ENCODE results near the gene RGS13. TPM values are rescaled to one million over a fixed set of nuclear protein-coding genes. Genes with fewer than 3 reads are reported as not detected.
A peak's percentile ranks its signal among the peaks of the same experiment; 100 is the strongest.

The RGS13 gene, protein sequence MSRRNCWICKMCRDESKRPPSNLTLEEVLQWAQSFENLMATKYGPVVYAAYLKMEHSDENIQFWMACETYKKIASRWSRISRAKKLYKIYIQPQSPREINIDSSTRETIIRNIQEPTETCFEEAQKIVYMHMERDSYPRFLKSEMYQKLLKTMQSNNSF
- under 1 TPM in 1 of 2 donors, not detected in 1; 0.19 TPM for total RNA-seq

DNA sequence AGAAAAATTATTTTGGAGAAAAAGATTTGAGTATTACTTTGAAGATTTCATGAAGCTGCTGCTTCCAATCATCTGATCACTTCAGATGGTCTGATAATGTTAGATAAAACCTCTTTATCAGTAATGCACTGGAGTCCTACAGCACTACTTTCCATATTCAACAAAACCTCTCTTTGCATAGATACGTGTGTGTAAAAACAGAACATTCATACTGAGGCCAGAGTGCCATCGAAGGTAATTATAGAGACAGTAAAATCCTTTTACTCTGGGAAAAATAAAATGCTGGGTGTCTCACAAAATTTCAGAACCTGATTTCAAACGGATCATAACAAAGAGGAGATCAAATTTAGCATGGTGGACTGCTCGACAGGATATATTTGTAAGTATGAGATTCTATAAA is at the start of gene RGS13:
RGS13 (plus strand) TSS at position 209 of the 400 bp plus-strand sequence. CDS start 8,188 bp downstream, outside the sequence.
- no peak for ATAC-seq (replicated peaks)
- H3K36me3 Mint-ChIP-seq (ENCODE audit: low read depth), result no peaks in the 10 kb centered on the region
- no peaks in the 10 kb centered on the region for H3K9me3 Mint-ChIP-seq
- peaks cover 5% of the 10 kb centered on the region for H3K4me1 Mint-ChIP-seq
- no peak within 1 kb of the TSS for H3K4me3 Mint-ChIP-seq
- H3K27me3 Mint-ChIP-seq, result peaks cover 6% of the 10 kb centered on the region
- no peak within 1 kb of the TSS for H3K27ac Mint-ChIP-seq

DNA sequence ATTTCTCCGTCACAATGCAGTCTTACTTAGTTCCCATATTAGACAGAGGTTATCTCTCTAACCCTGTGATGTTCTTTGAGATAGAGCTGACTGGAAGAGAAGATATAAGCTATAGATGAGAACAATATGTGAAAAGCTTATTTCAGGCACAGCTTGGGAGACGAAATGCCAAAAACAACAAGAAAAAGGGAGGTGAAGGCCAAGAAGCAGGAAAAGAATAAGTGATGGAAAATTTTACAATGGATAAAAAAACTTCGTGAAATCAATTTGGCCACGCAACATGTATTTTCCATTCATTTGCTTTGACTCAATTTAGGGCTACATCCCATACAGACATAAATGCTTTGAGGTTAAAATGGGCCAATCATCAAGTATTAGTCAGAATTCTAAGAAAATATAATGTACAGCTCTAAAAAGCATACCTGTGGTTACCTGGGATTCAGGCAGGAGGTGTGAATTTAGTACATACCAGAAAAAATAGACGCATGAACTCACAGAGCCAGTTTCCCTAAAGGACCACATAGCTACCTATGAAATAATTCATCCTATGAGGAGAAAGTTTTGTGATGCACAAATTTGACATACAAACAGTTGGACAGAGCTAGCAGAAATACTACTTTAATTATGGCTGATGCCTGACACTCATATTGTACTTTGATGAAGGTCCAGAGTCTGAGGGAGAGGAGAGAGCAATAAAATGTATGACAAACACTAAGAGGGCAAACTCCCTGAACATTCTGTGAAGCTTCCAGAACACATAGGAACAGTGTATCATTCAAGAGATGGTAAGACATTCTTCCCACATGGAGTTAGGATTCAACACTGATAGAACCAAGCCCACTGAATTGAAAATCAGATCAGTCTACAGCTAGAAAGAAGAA is 48.3 kb upstream of the RGS13 start:
- Mint-ChIP-seq H3K9me3 (no peaks in the 10 kb centered on the region), H3K27ac (no peak overlapping the region), H3K4me1 (no peaks in the 10 kb centered on the region), H3K36me3 (ENCODE audit: low read depth) (no peaks in the 10 kb centered on the region), H3K4me3 (no peak overlapping the region), H3K27me3 (no peaks in the 10 kb centered on the region)
- peak; percentile 52 for ATAC-seq (replicated peaks)

DNA sequence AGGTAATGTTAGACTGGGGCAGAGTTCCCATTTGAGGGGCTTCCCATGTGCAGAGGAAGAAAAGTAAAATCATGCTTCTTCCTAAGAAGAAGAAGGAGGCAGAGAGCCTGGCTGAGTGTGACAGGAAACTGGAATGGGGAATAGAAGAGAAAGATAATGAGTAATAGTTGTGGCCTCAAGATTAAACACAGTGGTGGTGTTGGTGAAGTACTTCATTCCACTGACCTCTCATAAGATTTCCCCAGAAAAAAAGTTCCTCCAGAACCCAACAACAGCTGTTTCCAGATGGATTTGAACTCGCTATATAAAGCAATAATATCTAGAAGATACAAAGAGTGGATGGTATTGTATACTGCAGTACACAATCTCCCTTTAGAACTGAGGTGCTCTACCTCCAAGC is 47.4 kb upstream of the RGS13 start:
- Mint-ChIP-seq H3K27ac (no peak overlapping the region), H3K4me1 (no peaks in the 10 kb centered on the region), H3K36me3 (ENCODE audit: low read depth) (no peaks in the 10 kb centered on the region), H3K9me3 (no peaks in the 10 kb centered on the region), H3K4me3 (no peak overlapping the region), H3K27me3 (no peaks in the 10 kb centered on the region)
- no peak for ATAC-seq (replicated peaks)

DNA sequence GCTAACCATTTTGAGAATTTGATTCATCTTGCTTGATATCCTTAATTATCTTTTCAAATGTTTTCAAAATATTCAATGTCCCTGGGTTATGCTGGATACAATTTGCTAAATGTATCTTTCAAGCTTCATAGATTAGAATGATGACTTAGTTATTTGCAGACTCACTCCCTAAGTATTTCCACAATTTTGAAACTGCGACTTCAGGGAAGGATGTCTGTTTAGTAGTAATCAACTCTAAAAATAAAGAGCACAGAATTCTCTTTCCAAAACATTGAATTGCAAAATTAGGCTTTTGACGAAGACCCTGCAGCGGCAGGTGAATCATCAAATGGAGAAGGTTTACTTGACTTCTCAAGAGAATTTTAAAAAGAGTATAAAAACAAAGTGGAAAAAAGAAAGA is 46.1 kb upstream of the RGS13 start:
- no peak overlapping the region for H3K4me3 Mint-ChIP-seq
- H3K9me3 Mint-ChIP-seq, result no peaks in the 10 kb centered on the region
- no peaks in the 10 kb centered on the region for H3K36me3 Mint-ChIP-seq (ENCODE audit: low read depth)
- H3K4me1 Mint-ChIP-seq, result no peaks in the 10 kb centered on the region
- H3K27ac Mint-ChIP-seq, result no peak overlapping the region
- no peaks in the 10 kb centered on the region for H3K27me3 Mint-ChIP-seq
- no peak for ATAC-seq (replicated peaks)

DNA sequence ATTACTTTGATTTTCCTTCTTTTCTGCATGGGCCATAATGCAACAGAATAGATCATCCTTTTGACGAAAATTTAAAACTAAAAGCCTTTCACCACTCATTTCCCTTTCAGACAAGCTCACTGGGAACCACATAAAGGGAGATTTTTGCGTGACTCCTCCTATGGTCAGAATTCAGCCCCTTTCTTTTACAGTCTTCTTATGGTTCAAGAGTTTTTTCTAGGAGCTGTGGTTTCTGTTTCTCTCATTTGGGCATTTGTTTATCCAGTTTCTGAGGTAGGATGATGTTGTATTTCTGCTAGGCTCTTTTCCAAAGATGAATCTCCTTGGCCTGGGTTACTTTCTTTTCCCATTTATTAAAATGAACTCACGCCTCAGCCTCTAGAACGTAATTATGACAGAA is 43.4 kb upstream of the RGS13 start:
- H3K9me3 Mint-ChIP-seq, result no peaks in the 10 kb centered on the region
- no peak overlapping the region for H3K4me3 Mint-ChIP-seq
- peaks cover 3% of the 10 kb centered on the region for H3K27me3 Mint-ChIP-seq
- no peaks in the 10 kb centered on the region for H3K36me3 Mint-ChIP-seq (ENCODE audit: low read depth)
- no peaks in the 10 kb centered on the region for H3K4me1 Mint-ChIP-seq
- no peak overlapping the region for H3K27ac Mint-ChIP-seq
- ATAC-seq (replicated peaks), result peak; percentile 38

DNA sequence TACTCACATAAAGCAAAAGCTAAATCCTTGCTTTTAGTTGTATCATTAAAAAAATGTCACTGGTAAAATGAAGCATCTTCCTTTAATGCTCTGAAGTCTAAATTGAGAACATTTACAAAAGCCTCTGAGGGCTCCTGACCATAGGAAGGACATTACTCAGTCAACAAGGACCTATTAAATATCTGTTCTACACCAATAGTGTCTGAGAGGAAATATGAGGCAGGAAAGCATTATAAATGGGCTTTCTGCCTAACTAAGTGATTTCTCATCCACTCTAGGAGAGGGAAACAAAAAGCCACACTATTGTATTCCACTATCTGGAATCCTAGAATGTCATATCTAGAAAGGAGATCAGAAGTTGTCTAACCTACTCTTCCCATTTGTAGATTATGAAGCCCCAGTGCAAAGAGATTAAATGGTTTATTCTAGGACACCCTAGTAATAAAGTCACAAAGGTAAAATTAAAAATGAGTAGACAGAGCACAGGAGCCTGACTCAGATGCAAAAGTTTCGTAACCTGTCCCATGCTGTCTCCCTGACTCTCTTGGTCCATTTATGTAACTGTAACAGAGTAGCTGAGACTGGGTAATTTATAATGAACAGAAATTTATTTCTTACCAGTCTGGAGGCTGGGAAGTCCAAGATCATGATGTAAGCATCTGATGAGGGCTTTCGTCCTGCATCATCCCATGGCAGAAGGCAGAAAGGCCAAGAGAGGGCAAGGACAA is 42.8 kb upstream of the RGS13 start:
- no peak overlapping the region for H3K27ac Mint-ChIP-seq
- H3K9me3 Mint-ChIP-seq, result no peaks in the 10 kb centered on the region
- no peaks in the 10 kb centered on the region for H3K36me3 Mint-ChIP-seq (ENCODE audit: low read depth)
- ATAC-seq (replicated peaks), result no peak
- H3K4me1 Mint-ChIP-seq, result no peaks in the 10 kb centered on the region
- no peak overlapping the region for H3K4me3 Mint-ChIP-seq
- peaks cover 3% of the 10 kb centered on the region for H3K27me3 Mint-ChIP-seq

DNA sequence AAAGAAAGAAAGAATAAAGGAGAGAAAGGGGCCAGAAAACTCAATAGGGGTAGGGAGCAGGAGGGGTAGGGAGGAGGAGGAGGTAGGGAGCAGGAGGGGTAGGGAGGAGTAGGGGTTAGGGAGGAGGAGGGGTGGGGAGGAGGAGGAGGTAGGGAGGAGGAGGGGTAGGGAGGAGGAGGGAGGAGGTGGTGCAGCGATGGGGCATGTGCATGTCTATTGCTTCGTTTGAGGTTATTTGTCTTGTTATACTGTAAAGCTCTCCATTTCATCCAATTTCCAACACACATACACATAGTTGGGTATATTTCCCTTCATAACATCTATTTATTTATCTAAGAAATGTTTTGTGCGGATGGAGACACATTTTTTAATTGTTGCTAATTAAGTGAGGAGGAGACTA is 40.6 kb upstream of the RGS13 start:
- Mint-ChIP-seq H3K4me1 (no peaks in the 10 kb centered on the region), H3K27me3 (peaks cover 3% of the 10 kb centered on the region), H3K36me3 (ENCODE audit: low read depth) (no peaks in the 10 kb centered on the region), H3K4me3 (no peak overlapping the region), H3K9me3 (no peaks in the 10 kb centered on the region), H3K27ac (no peak overlapping the region)
- no peak for ATAC-seq (replicated peaks)

DNA sequence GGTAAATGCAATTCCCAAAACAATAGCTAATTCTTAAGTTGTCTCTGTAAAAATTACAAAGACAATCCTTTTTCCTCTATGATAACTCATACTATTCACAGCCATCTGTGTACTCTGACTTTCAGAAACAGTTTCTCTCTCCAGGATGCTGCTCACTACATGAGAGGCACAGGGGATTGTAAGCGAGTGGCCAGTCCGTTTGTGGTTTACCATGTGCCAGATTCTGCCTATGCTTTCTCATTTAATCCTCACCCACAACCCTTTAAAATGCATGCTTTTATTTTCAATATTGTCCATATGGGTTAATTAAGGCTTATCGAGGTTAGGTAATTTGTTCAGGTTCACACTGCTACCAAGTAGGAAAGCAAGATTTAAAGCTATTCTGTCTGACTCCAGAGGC is 37.4 kb upstream of the RGS13 start:
- Mint-ChIP-seq H3K4me3 (no peak overlapping the region), H3K4me1 (no peaks in the 10 kb centered on the region), H3K27me3 (peaks cover 3% of the 10 kb centered on the region), H3K36me3 (ENCODE audit: low read depth) (no peaks in the 10 kb centered on the region), H3K27ac (no peak overlapping the region), H3K9me3 (no peaks in the 10 kb centered on the region)
- ATAC-seq (replicated peaks), result no peak

DNA sequence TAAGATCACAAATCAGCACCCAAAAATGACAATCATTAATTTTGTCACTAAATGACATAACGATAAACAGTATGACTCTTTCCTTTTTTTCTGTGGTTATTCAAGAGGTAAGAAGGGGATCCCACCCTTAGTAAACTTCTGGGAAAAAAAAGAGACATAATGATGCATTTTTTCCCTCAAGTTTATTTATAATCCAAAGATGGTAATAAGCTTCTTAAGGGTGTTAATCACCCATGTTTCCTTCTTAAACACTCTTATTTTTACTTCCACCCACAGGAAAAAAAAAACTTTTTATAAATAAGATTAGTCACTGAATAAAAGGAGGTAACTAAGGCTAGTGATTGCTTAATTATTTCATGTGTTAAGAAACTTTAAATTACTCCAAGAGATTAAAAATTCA is 35.7 kb upstream of the RGS13 start:
- H3K27ac Mint-ChIP-seq, result no peak overlapping the region
- H3K4me3 Mint-ChIP-seq, result no peak overlapping the region
- no peaks in the 10 kb centered on the region for H3K36me3 Mint-ChIP-seq (ENCODE audit: low read depth)
- no peaks in the 10 kb centered on the region for H3K9me3 Mint-ChIP-seq
- H3K4me1 Mint-ChIP-seq, result no peaks in the 10 kb centered on the region
- peak; percentile 51 for ATAC-seq (replicated peaks)
- H3K27me3 Mint-ChIP-seq, result no peaks in the 10 kb centered on the region

DNA sequence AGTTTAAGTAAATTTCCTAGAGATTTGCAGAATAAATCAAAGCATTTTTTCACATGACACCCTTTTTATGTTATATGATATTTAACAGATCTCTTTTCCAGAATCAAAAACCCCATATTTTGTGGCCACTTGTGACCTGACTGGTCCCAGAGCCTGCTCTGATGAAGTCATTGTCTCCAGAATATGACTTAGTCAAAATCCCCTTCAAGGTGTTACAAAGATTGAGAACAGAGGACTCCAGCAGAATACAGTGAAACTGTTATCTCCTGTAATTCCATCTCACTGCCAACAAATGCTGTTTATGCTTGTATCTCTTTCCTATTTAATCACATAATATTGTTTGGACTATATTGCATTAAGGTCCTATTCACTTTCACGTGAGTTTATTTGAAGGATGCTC is 34.8 kb upstream of the RGS13 start:
- peak overlapping the region; percentile 42 for H3K27ac Mint-ChIP-seq
- H3K36me3 Mint-ChIP-seq (ENCODE audit: low read depth), result no peaks in the 10 kb centered on the region
- no peak overlapping the region for H3K4me3 Mint-ChIP-seq
- ATAC-seq (replicated peaks), result peak; percentile 81
- H3K9me3 Mint-ChIP-seq, result no peaks in the 10 kb centered on the region
- no peaks in the 10 kb centered on the region for H3K4me1 Mint-ChIP-seq
- no peaks in the 10 kb centered on the region for H3K27me3 Mint-ChIP-seq

DNA sequence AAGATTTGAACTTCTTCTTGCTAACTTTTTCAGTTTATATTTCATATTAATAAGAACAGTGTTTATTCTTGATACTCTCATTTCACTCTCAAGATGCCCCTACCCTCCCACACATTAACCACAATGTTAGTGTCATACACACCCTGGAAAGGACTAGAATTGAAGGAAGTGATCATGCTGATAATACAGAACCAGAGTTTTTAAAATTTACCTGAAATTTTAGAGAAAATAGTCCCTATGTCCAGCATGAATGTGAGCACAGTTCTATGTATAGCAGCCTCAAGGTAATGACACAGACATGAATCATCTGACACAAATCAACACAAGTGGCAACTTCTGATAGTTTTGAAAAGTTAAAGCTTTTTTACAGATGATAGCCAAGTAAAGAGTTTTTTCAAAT is 34.4 kb upstream of the RGS13 start:
- Mint-ChIP-seq H3K36me3 (ENCODE audit: low read depth) (no peaks in the 10 kb centered on the region), H3K9me3 (no peaks in the 10 kb centered on the region), H3K4me1 (no peaks in the 10 kb centered on the region), H3K4me3 (no peak overlapping the region), H3K27ac (peak overlapping the region; percentile 42), H3K27me3 (no peaks in the 10 kb centered on the region)
- ATAC-seq (replicated peaks), result peak; percentile 59

DNA sequence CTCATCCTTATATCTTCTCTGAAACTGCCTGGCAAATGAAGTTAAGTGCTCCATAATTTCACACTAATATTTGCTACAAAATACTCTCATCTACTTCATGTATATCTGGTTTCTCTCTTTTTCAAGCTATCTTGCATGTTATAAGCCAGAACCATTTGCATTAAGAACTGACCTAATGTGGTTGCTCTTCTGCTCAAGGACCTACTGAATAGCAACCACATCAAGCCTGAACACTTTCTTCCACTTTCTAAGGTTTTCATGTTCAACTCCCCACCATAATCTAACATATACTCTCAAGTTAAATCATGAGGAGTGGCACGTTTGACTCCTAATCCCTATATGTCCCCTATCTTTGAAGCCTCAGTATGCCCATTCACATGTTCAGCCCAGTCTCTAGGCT is 33.2 kb upstream of the RGS13 start:
- Mint-ChIP-seq H3K4me3 (no peak overlapping the region), H3K4me1 (no peaks in the 10 kb centered on the region), H3K27me3 (no peaks in the 10 kb centered on the region), H3K9me3 (no peaks in the 10 kb centered on the region), H3K36me3 (ENCODE audit: low read depth) (no peaks in the 10 kb centered on the region), H3K27ac (no peak overlapping the region)
- no peak for ATAC-seq (replicated peaks)

DNA sequence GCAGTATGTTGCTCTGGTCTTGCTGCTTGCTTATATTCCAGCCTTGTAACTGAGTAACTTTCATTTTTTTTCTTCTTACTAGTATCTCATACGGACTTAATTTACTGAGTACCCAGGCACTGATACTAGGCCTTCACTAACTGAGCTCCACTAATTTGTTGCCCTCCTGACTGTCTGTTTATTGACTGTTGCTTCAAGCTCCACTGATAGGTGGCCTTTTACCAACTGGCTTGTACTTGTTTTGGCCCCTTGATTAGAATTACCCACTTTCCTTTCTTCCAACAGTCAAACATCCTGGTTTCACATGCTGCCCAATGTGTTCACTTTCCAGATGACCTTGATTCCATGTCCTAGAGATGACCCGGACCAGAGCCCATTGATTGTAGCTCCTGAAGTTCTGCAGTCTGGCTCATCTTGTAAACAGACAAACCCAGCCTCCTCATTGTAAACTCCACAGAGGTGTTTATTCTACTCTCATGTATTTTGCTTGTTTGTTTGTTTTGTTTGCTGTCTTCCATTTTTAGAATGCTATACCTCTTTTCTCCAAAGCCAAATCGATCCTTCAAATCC is 32.6 kb upstream of the RGS13 start:
- no peaks in the 10 kb centered on the region for H3K4me1 Mint-ChIP-seq
- no peaks in the 10 kb centered on the region for H3K27me3 Mint-ChIP-seq
- ATAC-seq (replicated peaks), result no peak
- no peak overlapping the region for H3K4me3 Mint-ChIP-seq
- H3K27ac Mint-ChIP-seq, result no peak overlapping the region
- no peaks in the 10 kb centered on the region for H3K36me3 Mint-ChIP-seq (ENCODE audit: low read depth)
- H3K9me3 Mint-ChIP-seq, result no peaks in the 10 kb centered on the region

DNA sequence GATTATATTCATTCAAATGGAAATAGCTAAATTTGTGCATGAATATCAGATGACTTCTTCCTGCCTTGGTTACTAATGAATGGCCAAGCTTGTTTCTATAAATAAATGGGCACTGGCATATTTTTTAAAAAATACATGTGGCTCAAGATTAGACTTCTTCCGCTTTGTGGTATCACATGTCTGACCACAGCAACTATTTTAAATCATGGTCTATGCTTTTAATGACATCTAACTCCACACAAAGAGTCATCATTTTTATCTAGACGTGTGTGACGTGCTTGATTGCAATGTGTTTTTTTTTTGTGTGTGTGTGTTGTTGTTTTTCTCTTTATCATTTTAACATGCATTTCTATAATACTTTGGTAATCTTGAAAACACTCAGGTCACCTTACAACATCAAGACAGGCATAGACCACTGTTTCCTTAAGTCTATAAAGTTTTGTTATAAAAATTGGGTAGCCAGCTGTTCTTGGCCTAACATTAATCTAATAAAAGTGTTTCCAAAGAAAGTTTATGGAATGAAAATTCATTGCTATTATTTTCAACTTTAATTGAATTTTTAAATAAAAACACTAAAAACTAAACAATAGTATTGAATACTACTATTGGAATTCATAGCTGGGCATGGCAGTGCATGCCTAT is 30.8 kb upstream of the RGS13 start:
- ATAC-seq (replicated peaks), result no peak
- H3K27me3 Mint-ChIP-seq, result no peaks in the 10 kb centered on the region
- no peaks in the 10 kb centered on the region for H3K9me3 Mint-ChIP-seq
- no peak overlapping the region for H3K27ac Mint-ChIP-seq
- no peak overlapping the region for H3K4me3 Mint-ChIP-seq
- peaks cover 12% of the 10 kb centered on the region for H3K4me1 Mint-ChIP-seq
- no peaks in the 10 kb centered on the region for H3K36me3 Mint-ChIP-seq (ENCODE audit: low read depth)
